ENCODE results near the gene GANAB.
"Not testable (repeated sequence)": the region's sequence is repeated elsewhere in the genome, so short reads cannot be mapped to it uniquely, and the experiment has no call there.

The GANAB gene

DNA sequence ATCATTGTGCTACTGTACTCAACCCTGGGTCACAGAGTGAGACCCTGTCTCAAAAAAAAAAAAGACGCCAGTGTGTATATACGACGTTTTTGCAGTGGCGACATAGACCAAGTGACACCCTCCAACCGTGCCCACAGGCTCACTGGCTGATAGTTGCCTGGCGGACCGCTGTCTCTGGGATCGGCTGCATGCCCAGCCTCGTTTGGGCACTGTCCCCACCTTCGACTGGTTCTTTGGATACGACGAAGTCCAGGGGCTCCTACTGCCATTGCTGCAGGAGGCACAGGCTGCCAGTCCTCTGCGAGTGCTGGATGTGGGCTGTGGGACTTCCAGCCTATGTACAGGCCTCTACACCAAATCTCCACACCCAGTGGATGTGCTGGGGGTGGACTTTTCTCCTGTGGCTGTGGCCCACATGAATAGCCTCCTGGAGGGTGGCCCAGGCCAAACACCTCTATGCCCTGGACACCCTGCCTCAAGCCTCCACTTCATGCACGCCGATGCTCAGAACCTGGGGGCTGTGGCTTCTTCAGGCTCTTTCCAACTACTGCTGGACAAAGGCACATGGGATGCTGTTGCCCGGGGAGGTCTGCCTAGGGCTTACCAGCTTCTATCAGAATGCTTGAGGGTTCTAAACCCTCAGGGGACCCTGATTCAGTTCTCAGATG, 20.0 kb upstream of the GANAB start:
- DNase-seq, result no peak

DNA sequence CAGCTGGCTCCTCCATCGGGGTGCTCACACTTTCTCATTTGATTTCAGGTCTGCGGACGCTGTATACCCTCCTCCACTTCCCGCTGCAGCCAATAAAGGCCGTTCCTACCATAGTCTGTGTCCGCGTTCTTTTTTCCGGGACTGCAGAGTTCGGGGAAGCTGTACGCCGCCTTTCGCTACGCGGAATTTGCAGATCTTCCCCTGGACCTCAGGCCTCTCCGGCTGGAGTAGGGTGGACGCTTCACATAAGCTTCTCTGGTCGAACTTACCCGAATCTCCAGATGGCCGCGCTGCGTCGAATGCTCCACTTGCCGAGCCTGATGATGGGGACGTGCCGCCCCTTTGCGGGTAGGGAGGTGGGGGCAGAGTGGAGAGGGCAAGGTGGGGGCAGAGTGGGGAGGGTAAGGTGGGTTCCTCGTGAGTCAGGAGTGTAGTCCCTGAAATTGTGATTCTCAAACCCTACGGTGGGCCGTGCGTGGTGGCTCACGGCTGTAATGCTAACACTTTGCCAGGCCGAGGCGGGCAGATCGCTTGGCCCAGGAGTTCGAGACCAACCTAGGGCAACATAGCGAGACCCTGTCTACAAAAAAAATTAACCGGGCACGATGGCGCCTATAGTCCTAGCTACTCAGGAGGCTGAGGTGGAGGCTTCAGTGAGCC, 19.3 kb upstream of the GANAB start:
- peak; percentile 18 for DNase-seq

DNA sequence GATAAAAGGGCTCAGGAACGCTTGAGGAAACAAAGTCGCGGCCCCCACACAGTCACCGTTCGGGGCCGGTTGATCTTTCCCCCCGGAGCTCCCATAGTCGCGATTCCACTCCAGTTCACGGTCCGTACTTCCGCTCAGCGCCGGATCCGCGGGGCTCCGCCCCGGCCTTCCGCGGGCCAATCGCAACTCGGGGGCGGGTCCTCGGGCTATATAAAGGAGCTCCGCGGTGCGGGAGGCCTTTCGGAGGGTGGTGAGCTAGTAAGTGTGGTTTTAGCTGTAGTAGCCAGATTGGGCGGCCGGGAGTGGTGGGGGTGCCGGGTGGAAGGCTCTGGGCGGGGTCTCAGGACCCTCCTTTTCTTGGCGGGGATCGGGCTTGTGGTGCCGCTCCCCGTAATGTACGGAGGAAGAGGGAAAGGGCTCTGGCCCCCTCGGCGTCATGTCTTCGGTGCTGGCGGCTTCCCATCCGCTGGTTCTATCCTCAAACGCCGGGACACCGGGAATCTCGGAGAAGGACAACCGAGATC, 18.7 kb upstream of the GANAB start, which contains the start of the genes C11orf98 and CSKMT:
Gene C11orf98, minus strand, starts transcription at position 136 of the 524 bp plus-strand sequence. Its CDS starts 41 bp downstream, at position 95.
Gene CSKMT, plus strand, starts transcription at position 238 of the 524 bp plus-strand sequence. CDS start 568 bp downstream, outside the sequence.
- DNase-seq, result peak; percentile 80

DNA sequence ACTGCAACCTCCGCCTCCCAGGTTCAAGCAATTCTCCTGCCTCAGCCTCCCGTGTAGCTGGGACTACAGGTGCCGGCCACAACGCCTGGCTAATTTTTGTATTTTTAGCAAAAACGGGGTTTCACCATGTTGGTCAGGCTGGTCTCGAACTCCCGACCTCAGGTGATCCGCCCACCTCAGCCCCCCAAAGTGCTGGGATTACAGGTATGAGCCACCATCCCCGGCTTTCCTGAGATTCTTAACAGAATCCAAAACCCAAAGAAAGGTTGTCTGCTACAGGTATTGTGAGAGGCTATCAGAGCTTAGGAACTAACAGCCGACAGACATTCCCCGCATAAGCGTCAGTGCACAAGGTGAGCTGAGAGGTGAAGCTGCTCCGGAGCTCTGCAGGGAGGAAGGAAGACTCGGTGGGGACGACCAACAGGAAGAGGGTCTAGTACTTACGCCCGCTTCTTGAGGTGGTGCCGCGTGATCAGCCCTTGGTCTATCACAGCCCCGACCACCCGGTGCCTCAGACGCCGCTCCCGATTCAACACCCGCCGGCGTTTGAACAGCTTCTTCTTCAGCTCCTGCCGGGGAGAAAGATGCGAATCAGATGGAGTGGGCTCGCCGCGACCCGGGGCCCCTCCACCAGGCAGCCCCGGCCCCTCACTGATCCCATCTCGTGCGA, 18.1 kb upstream of the GANAB start:
- DNase-seq, result peak; percentile 30

DNA sequence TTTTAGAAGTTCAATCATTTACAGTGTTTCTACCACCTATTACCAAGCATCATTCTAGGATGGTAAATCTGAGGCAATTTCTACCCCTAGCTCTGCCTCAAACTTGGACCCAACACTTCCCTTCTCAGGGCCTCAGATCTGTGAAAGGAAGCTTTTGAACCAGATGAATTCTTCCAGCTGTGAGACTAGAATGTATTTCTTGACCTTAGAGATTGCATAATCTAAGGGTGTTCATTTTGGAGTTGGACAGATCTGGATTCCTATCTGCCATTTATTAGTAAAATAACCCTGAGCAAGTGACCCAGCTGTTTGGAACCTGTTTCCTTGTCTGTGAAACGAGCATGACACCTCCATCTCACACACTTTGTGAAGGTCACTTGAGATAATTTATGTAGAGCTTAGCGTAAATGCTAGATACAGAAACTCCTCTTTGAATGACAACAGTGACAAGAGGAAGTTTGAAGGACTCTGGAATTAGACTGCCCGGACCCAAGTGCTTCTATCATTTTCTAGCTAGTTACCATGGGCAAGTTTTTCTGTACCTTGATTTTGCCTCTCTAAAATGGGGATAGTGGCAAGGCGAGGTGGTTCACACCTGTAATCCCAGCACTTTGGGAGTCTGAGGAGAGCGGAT, 10.5 kb upstream of the GANAB start:
- DNase-seq, result no peak

DNA sequence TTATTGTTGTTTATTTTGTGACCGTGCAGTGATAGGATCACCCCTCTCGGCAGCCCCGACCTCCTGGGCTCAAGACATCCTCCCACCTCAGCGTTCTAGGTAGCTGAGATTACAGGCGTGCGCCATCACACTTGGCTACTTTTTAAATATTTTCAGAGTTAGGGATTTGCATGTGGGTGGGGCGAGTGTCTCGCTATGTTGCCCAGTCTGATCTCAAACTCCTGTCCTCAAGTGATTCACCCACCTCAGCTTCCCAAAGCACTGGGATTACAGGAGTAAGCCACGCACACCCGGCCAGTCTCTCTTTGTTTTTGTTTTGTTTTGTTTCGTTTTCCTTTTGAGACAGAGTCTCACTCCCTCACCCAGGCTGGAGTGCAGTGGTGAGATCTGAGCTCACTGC, 7.9 kb upstream of the GANAB start:
- DNase-seq, result no peak

DNA sequence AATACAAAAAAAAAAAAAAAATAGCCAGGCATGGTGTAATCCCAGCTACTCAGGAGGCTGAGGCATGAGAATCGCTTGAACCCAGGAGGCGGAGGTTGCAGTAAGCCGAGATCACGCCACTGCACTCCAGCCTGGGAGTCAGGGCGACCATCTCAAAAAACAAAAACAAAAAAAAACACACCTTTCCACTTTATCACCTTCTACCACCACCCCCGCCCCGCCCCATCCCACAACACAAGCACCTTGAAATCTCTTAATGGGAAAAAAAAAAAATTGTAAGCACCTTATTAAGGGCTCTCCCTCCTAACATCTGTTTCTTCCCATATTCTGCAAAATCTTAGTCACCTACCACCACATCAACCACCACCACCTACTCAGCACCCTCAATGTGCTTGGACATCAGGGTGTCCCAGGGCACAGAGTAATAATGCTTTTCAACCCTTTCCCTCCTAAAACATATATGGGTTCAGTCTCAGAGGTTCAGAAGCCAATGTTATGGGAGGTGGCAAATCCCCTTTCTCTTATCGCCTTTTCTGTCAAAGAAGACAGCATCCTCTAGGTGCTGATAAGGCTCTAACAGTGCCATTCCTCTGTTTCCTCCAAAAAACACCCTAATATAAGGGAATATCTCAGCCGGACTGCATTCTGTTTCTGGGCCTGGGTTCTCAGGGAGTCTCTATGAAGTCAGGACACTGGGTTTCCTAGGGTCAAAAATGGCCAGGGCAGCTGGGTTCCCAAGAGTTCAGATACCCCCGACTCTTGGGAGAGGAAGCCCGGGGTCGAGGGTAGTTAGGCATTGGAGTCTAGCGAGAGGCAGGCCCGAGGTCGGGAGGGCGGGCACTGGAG, 6.0 kb upstream of the GANAB start:
- DNase-seq, result no peak

DNA sequence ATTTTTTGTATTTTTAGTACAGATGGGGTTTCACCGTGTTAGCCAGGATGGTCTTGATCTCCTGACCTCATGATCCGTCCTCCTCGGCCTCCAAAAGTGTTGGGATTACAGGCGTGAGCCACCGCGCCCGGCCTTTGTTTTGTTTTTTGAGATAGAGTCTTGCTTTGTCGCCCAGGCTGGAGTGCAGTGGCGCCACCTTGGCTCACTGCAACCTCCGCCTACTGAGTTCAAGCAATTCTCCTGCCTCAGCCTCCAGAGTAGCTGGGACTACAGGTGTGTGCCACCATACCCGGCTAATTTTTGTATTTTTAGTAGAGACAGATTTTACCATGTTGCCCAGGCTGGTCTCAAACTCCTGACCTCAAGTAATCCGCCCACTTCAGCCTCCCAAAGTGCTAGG, 3.9 kb upstream of the GANAB start:
- not testable (repeated sequence) for DNase-seq

DNA sequence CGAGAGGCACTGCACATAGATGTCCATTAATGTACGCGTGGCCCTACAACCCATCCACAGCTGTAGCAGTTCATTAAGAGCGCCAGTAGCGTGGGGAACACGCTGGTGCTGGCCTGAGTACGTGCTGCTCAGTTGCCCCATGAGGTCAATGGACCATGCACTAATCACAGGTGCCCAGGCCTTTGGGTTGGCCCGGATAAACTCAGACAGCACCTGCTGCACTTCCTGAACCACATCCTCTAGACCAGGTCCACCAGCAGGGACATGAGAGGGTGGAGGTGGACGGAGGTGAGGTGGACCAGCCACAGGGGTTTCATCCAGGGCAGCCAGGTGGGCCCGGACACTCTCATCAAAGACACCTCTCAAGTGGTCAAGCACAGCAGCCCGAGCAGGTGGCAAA, 3.1 kb upstream of the GANAB start:
- DNase-seq, result no peak

DNA sequence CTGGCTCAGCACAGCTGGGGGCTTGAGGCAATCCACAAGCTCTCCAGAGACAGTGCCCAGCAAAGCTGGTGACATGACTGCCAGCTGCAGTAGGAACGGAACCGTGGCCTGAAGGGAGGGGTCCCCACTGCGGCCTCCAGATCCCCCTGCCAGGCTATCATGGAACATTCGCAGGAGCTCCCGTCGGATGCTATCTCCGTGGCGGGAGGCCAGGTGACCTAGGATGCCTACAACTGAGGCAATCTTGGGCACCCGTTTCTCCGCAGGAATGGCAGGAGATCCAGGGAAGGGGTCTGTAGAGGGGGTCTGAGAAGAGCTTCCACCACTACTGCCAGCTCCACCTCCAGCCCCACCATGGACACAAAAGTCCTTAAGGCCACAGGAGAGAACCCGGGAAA, 2.6 kb upstream of the GANAB start:
- DNase-seq, result no peak

DNA sequence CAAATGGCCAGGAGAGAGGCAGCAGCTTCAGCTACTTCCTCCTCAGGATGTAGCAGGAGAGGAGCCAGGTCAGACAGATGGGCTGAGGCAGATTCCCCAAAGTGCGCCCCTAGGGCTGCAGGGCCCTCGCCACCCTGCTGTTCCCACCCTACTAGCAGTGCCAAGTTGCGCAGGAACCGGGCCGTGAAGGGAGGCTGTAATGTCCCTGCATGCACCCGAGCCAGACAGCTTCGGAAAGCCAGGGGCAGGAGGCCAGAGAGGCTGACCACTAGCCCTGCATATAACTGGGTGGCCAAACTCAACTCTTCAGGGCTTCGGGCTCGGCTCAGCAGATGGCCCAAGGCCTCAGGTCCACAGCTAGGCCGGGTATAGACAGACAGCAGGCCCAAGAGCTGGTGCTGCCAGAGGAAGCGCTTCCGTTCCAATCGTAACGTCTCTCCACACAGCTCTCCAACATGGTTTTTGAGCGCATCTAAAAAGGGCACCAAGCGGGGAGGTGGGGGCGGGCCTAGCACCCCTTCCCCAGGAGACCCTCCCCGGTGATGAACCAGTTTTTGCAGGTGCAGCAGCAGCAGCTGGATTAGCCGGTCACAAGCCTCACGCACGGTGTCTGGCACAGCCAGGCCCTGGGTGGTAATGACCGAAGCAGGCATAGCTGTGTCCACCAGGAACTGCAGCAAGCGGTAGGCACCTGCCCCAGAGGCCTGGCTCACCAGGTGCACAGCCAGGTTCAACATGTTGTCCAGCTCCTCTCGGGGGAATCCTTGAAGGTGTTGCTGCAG, 2.0 kb upstream of the GANAB start:
- no peak for DNase-seq

DNA sequence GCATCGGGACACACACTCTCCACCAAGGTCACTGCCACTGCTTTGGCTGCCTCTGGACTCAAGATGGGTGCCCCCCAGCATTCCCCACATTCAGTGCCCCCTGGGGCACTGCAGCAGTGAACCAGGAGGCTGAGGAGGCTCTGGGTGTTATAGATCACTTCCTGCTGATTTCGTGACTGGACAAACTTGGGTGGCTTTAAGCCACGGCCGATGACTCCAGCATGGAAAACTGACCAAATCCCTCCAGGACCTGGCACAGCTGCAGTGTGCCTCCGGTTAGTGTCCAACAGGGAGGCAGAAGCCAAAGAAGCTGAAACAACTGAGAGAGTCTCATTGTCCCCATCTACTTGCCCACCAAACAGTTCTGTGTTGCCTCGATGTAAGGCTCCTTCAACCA, 1.2 kb upstream of the GANAB start:
- no peak for DNase-seq

DNA sequence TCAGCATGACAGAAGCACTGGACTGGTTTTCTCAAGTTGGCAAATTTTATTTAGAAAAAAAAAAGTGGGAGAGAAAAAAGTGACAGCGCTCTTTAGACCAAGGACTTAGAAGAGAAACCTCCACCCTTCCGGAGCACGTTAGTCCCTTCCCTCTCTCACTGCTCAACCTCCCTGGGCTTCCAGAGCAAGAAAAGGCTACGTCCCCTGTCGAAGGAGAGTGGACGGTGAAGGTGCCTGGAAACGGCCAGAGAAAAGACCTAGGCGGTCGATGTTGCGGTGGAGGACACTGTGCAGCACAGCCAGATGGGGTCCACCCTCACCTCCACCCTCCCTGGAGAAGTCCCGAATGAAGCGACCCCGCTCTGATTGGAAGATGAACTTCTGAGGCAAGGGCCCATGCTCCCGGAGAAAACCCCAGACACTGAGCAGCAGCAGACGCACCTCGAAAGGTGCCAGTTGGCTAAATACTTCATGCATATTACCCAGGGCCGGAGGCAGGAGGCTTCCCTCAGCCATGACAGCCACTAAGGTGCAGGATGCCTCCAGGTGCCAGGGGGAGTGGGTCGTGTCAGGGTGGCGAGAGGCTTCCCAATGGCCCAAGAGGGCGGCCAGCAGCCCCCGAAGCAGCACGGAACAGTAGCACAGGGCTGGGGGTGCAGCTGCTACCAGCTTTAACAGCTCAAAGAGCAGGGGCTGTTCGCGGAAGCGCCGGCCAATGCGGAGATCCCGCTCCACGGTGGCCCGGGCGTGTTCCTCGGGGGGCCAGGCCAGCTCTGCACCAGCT, 604 bp upstream of the GANAB start:
- no peak for DNase-seq

DNA sequence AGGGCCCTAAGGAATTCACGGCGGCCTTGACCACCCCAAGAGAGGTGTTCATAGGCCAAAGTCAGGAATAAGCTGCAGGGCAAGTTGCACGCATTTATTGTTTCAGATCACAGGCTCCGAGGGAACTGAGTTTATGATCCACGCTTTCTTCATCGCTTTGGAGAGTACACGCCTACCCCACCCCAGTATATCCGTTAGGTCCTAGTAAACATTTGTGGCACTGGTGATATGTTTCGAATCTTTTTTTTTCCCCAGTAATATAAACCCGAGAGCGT, 805 bp downstream of the GANAB start:
- DNase-seq, result no peak

DNA sequence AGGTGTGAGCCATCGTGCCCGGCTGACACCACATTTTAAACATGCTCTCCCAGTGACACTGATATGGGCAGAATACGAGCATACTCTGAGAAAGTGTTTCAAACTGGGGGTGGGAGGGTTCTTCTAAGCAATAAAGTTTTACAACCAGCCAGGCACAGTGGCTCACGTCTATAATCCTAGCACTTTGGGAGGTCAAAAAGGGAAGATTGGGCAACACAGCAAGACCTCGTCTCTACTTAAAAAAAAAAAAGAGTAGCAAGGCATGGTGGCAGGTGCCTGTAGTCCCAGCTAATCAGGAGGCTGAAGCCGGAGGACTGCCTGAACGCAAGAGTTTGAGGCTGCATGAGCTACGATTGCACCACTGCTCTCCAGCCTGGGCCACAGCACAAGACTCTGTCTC, 2.2 kb downstream of the GANAB start:
- DNase-seq, result no peak

DNA sequence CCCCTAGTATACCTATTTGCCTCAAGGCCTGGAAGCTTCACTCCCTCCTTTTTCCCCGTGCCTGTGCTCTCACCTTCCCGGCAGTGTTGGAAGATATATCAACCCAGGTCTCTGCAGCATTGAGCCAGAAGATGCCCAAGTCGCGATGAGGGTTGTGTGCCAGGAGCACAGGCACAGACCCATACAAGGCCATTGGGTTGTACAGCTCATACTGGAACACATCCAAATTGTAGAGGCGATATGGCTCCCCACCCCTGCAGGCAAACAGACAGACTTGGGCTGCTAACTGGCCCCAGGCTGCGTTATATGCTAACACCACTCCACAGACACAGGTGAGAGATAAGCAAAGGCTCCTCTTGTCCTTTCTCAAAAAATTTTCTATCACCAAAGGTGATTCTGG, 13.9 kb downstream of the GANAB start:
- no peak for DNase-seq

DNA sequence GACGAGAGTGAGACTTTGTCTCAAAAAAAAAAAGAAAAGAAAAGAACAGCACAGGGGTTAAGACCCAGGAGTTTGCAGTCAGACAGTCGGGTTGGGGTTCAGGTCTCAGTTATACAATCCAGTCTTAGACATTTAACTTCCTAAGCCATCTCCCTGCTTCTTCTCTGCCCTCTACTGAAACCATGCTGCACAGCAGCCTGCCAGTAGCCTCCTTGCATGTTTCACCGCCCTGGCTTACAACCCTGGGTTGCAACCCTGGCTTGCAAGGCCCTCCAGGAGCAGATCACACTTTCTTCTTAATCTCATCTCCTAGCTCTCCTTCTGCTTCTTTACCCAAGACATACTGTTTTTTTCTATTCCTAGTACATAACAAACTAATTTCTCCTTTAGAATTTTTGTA, 18.7 kb downstream of the GANAB start:
- DNase-seq, result no peak

DNA sequence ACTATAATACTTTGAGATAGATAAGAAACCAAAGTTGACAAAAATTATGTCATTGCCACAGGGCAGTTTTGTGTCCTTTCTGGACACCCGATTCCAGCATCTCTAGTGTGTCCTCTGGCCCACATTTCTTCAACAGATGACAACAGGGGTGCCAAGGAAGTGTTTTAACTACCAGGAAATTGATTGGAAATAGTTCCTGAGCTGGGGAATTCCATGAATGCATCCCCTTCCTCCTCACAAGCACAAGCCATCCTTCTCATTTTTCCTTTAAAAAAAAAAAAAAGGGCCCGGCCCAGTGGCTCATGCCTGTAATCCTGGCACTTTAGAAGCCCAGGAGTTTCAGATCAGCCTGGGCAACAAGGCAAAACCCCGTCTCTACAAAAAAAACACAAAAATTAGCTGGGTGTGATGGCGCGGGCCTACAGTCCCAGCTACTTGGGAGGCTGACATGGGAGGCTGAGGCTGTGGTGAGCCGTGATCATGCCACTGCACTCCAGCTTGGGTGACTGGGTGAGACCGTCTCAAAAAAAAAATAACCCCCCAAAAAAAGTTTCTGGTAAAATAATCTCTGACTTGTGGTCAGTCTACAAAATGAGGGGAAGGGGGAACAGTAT, 23.8 kb downstream of the GANAB start:
- no peak for DNase-seq

DNA sequence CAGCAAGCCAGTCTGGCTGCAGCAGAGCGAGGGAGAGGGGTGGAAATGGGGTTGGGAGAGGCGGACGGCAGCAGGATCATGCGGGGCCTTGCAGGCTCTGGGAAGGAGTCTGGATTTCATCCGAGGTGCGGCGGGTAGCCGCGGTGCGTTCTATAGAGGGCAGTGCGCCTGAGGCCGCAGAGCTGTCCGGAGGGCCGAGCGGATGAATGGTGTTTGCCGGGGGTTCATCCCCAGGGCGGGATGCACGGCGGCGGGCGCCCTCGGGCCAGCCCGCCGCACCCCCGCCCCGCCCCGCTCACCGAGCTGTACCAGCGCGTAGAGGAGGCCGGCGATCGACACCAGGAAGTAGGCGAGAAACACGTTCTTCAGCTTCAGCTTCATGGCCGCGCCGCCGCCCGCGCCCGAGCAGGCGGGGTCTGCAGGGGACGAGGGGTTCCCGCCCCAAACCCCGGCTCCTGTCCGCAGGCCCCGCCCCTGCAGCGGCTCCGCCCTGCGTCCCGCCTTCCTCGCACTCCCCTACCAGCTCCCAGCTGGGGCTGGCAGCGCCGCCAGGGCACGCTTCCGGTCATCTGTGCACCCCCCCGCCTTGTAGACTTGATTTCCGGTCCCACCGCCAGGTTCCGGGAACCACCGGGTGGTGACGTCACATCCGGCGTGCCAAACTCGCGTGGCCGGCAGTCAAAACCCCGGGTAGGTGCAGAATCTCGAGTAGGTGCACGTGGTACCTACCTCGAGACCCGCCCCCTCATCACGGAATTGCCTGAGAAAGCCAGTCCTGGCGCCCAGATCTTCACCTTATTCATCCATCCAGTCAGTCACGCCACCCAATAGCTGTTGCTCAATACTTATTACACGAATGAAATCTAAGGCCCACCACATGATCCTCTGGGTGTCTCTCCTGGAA, 24.6 kb downstream of the GANAB start, which contains the start of gene B3GAT3:
Gene B3GAT3, minus strand, starts transcription at position 420 of the 904 bp plus-strand sequence. Its CDS starts 39 bp downstream, at position 381.
- DNase-seq, result peak; percentile 99

Data from DMS153 (cell line).